ENCODE results near the gene SYT12.

DNA sequence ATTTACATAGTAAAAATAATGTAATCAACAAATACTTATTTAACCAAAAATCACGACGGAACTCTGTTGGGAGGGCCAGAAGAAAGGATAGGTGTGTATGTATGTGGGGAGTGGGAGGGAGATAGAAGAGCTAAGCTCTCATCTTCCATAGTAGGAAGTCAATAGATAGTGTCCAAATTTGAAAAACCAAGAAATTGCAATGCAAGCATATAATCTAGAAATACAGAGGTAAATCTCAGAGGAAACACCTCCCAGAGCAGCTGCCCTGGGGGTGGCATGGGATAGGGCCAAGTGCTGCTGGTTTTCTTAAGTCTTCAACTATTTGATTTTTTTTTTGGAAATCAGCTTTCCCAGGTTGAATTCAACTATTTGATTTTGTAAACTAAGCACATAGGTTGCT is 30.9 kb upstream of the SYT12 start:
- no peak for TF ChIP-seq TCF7 (IDR thresholded peaks at IDR 0.05; ENCODE audit: low read depth)
- no peak for TF ChIP-seq NCOR1 (IDR thresholded peaks at IDR 0.05; ENCODE audit: borderline replicate concordance, low read length)
- TF ChIP-seq PHF8 (CRISPR knock-in tag; IDR thresholded peaks at IDR 0.05) = no peak
- no peak for TF ChIP-seq RAD21 (CRISPR knock-in tag; IDR thresholded peaks at IDR 0.05)
- TF ChIP-seq EP300 (IDR thresholded peaks at IDR 0.05; ENCODE audit: low read depth in 2 of 2, low read length in 2 of 2) = no peak
- TF ChIP-seq EP300 (CRISPR knock-in tag; IDR thresholded peaks at IDR 0.05; ENCODE audit: borderline replicate concordance) = no peak
- no peak for TF ChIP-seq HDAC6 (IDR thresholded peaks at IDR 0.05; ENCODE audit: low read depth, low read length)
- no peak for TF ChIP-seq SOX13 (IDR thresholded peaks at IDR 0.05)
- TF ChIP-seq SOX13 (CRISPR knock-in tag; conservative IDR thresholded peaks at IDR 0.05 in 1 of 2, IDR thresholded peaks at IDR 0.05 in 1 of 2) = no peak
- TF ChIP-seq POLR2A (IDR thresholded peaks at IDR 0.05; ENCODE audit: insufficient read depth in 1 of 2, low read depth in 2 of 2, low read length in 2 of 2) = no peak
- TF ChIP-seq, protein P1, sequence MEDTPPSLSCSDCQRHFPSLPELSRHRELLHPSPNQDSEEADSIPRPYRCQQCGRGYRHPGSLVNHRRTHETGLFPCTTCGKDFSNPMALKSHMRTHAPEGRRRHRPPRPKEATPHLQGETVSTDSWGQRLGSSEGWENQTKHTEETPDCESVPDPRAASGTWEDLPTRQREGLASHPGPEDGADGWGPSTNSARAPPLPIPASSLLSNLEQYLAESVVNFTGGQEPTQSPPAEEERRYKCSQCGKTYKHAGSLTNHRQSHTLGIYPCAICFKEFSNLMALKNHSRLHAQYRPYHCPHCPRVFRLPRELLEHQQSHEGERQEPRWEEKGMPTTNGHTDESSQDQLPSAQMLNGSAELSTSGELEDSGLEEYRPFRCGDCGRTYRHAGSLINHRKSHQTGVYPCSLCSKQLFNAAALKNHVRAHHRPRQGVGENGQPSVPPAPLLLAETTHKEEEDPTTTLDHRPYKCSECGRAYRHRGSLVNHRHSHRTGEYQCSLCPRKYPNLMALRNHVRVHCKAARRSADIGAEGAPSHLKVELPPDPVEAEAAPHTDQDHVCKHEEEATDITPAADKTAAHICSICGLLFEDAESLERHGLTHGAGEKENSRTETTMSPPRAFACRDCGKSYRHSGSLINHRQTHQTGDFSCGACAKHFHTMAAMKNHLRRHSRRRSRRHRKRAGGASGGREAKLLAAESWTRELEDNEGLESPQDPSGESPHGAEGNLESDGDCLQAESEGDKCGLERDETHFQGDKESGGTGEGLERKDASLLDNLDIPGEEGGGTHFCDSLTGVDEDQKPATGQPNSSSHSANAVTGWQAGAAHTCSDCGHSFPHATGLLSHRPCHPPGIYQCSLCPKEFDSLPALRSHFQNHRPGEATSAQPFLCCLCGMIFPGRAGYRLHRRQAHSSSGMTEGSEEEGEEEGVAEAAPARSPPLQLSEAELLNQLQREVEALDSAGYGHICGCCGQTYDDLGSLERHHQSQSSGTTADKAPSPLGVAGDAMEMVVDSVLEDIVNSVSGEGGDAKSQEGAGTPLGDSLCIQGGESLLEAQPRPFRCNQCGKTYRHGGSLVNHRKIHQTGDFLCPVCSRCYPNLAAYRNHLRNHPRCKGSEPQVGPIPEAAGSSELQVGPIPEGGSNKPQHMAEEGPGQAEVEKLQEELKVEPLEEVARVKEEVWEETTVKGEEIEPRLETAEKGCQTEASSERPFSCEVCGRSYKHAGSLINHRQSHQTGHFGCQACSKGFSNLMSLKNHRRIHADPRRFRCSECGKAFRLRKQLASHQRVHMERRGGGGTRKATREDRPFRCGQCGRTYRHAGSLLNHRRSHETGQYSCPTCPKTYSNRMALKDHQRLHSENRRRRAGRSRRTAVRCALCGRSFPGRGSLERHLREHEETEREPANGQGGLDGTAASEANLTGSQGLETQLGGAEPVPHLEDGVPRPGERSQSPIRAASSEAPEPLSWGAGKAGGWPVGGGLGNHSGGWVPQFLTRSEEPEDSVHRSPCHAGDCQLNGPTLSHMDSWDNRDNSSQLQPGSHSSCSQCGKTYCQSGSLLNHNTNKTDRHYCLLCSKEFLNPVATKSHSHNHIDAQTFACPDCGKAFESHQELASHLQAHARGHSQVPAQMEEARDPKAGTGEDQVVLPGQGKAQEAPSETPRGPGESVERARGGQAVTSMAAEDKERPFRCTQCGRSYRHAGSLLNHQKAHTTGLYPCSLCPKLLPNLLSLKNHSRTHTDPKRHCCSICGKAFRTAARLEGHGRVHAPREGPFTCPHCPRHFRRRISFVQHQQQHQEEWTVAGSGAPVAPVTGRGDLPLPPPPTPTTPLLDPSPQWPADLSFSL (CRISPR knock-in tag; IDR thresholded peaks at IDR 0.05) = no peak
- TF ChIP-seq HMG20A (CRISPR knock-in tag; IDR thresholded peaks at IDR 0.05; ENCODE audit: borderline replicate concordance) = no peak
- TF ChIP-seq ZNF33B (CRISPR knock-in tag; IDR thresholded peaks at IDR 0.05) = no peak
- no peak for TF ChIP-seq ZNF616 (CRISPR knock-in tag; IDR thresholded peaks at IDR 0.05; ENCODE audit: low read depth)

All from HepG2 (cell line).